Tibial nerve (tissue), 4 donors: ENCODE data around the gene WBP4. TPM values are rescaled to one million over a fixed set of nuclear protein-coding genes. Genes with fewer than 3 reads are reported as not detected.

Experiments
- DNase-seq, 2 donors: peaks; one replicate each; pipeline ENCODE4 v3.0.0-alpha.2; 2019; ENCODE audit warnings: low spot score in 2 of 2
- H3K27ac ChIP-seq, 4 donors: fragments of 200-600 bp; sonication (generic) in 3 of 4; one replicate each; pipeline ENCODE4 v1.5.1; 2017 to 2019; ENCODE audit warnings: mild to moderate bottlenecking in 1 of 4
- H3K27me3 ChIP-seq, 2 donors: fragments of 200-600 bp; sonication (generic) in 1 of 2; one replicate each; pipeline versions ENCODE4 v1.5.1 to v1.6.0; 2017 to 2019
- H3K36me3 ChIP-seq, 3 donors: fragments of 200-600 bp; sonication (generic); one replicate each; pipeline ENCODE4 v1.5.1; 2018 to 2019
- H3K4me1 ChIP-seq, 4 donors: fragments of 200-600 bp; sonication (generic) in 3 of 4; one replicate each; pipeline ENCODE4 v1.5.1; 2017 to 2019
- H3K4me3 ChIP-seq, 4 donors: fragments of 200-600 bp; sonication (generic) in 3 of 4; one replicate each; pipeline ENCODE4 v1.5.1; 2017 to 2019; ENCODE audit warnings: mild to moderate bottlenecking in 1 of 4, moderate library complexity in 1 of 4
- H3K9me3 ChIP-seq, 4 donors: fragments of 200-600 bp; sonication (generic) in 3 of 4; one replicate each; pipeline ENCODE4 v1.5.1; 2017 to 2019
- CTCF ChIP-seq, 5 experiments: fragments of 200-600 bp in 3 of 5; fragments of 450-650 bp in 2 of 5; sonication (generic) in 3 of 5; IDR thresholded peaks; one replicate each; pipeline ENCODE4 v1.5.1; 2016 to 2019; ENCODE audit warnings: antibody characterized with exemption in 5 of 5, mild to moderate bottlenecking in 3 of 5, moderate library complexity in 2 of 5
- EP300 ChIP-seq, 2 donors: sonication (generic); formaldehyde crosslinking; IDR thresholded peaks; one replicate each; pipeline ENCODE4 v1.6.1; 2017; ENCODE audit warnings: antibody characterized with exemption in 2 of 2, mild to moderate bottlenecking in 1 of 2
- POLR2A ChIP-seq, 2 donors: fragments of 450-650 bp; IDR thresholded peaks; one replicate each; pipeline ENCODE4 v1.6.1; 2017; ENCODE audit warnings: antibody characterized with exemption in 2 of 2, mild to moderate bottlenecking in 2 of 2, moderate library complexity in 2 of 2
- WGBS, 2 donors: methylation state at CpG; one replicate each; pipeline ENCODE4 v1.1.5; 2018; 5-methylcytosine and 5-hydroxymethylcytosine counted together
- total RNA-seq, 4 donors: library from RNA; depleted of rRNA; stranded (reverse); fragments of >200 nt; gene quantifications; one replicate each; pipeline ENCODE4 v1.1.0, GENCODE V29; 2016

The WBP4 gene
- total RNA-seq, 4 donors from 2014 or later: 10.2 to 27.1 (median 15.5) TPM

DNA sequence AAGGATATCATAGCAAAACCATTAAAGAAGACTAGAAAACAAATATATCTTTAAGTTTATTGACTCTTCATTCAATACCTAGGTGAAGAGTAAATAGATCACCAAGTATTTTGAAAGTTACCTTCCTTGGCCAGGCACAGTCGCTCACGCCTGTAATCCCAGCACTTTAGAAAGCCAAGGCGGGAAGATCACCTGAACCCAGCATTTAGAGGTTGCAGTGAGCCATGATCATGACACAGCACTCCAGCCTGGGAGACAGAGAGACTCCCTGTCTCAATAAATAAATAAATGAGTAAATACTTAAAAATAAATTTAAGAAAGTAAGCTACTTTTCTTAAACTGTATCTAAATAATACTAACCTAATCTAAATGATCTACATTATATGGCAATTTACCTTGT, 8.9 kb upstream of the WBP4 start:
- Histone ChIP-seq H3K27me3 (no peaks in the 10 kb centered on the region), H3K27ac (peak overlapping the region in 2 of 4 donors; percentile 11 to 55), H3K36me3 (peaks cover 0 to 11% (median 0%) of the 10 kb centered on the region in 3 donors), H3K4me1 (peaks cover 0 to 85% (median 22%) of the 10 kb centered on the region in 4 donors), H3K9me3 (no peaks in the 10 kb centered on the region), H3K4me3 (no peak overlapping the region)
- no peak for TF ChIP-seq POLR2A (IDR thresholded peaks at IDR 0.05)
- TF ChIP-seq CTCF (IDR thresholded peaks at IDR 0.05): no peak
- TF ChIP-seq EP300 (IDR thresholded peaks at IDR 0.05): no peak
- no peak for DNase-seq
- 97 to 98% methylated on average over 3 of the region's 3 CpGs for WGBS, 2 donors

DNA sequence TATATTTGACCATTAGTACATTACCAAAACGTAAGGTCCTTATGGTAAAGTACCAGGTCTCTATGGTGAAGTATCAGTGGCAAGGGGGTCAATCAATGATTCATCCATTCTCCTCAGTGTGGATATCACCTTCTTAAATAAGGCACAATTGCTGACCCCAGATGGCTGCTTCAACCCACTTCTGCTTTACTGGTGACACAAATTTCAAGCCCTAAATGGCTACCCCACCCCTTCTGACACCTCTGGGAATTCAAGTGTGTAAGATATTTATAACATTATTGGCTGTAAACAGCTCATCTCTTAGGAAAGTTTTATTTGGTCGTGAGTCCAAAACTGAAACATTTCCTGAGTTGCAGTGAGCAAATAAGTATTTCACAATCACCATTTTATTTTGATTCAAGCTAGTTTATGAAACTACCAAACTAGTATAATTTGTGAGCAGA, 7.9 kb upstream of the WBP4 start:
- DNase-seq: peak in 1 of 2 donors; percentile 49
- Histone ChIP-seq H3K27me3 (no peaks in the 10 kb centered on the region), H3K9me3 (no peaks in the 10 kb centered on the region), H3K4me3 (no peak overlapping the region), H3K27ac (peak overlapping the region in 3 of 4 donors; percentile 29 to 73 (median 55)), H3K4me1 (peaks cover 0 to 95% (median 32%) of the 10 kb centered on the region in 4 donors), H3K36me3 (peaks cover 0 to 1% (median 0%) of the 10 kb centered on the region in 3 donors)
- WGBS, 2 donors: 46 to 59% methylated on average over 2 of the region's 2 CpGs
- no peak for TF ChIP-seq CTCF (IDR thresholded peaks at IDR 0.05)
- TF ChIP-seq EP300 (IDR thresholded peaks at IDR 0.05): peak in 1 of 2 donors; percentile 59
- no peak for TF ChIP-seq POLR2A (IDR thresholded peaks at IDR 0.05)

- DNase-seq: peak in 1 of 2 donors; percentile 69
- TF ChIP-seq POLR2A (IDR thresholded peaks at IDR 0.05) (no peak), CTCF (IDR thresholded peaks at IDR 0.05) (peak in 3 of 5 experiments; percentile 37 to 47 (median 45)), EP300 (IDR thresholded peaks at IDR 0.05) (no peak)
- no peak overlapping the region for H3K4me3 ChIP-seq
- H3K27ac ChIP-seq: peak overlapping the region in 3 of 4 donors; percentile 0 to 73 (median 55)
- H3K9me3 ChIP-seq: no peaks in the 10 kb centered on the region
- no peaks in the 10 kb centered on the region for H3K36me3 ChIP-seq
- H3K27me3 ChIP-seq: no peaks in the 10 kb centered on the region
- WGBS, 2 donors: 51 to 57% methylated on average over 9 of the region's 9 CpGs
- H3K4me1 ChIP-seq: peaks cover 0 to 95% (median 36%) of the 10 kb centered on the region in 4 donors
Measured at GRCh38 chr13:41054212-41054877, 7.0 kb upstream of the WBP4 start.

DNA sequence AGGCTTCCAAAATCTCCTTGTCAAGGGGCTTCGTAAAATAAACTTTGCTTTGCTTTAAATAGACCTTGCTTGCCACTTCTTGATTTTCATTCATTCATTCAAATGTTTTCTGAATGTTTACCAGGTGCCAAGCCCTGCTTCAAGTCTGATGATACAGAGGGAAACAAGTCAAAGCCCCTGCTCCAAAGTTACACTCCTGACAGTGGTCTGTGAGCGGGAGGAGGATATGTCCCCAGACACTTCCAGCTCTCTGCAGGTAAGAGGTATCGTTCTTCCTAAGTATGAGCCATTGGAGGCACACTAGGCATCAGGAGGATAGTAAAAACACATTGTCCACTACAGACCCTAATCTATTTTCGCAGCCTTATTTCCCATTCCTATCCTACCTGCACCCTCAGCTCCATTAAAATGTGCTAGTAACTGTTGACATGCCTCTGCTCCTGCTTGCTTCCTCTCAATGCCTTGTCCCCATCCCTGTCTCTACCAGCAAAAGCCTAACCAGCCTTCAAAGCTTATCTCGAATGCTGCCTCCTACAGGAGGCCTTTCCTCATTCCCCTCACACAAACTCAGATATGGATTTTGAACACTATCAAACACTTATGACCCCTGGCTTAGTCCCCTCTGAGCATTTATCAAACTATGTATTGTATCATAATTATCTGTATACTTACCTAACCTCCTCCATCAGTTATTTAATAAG, 6.2 kb upstream of the WBP4 start:
- peak overlapping the region in 2 of 4 donors; percentile 33 to 73 for H3K27ac ChIP-seq
- WGBS, 2 donors: 86 to 88% methylated on average over 5 of the region's 5 CpGs
- H3K36me3 ChIP-seq: no peaks in the 10 kb centered on the region
- TF ChIP-seq CTCF (IDR thresholded peaks at IDR 0.05): no peak
- no peak for TF ChIP-seq EP300 (IDR thresholded peaks at IDR 0.05)
- H3K9me3 ChIP-seq: no peaks in the 10 kb centered on the region
- no peak for DNase-seq
- H3K27me3 ChIP-seq: no peaks in the 10 kb centered on the region
- H3K4me3 ChIP-seq: no peak overlapping the region
- peaks cover 0 to 88% (median 36%) of the 10 kb centered on the region in 4 donors for H3K4me1 ChIP-seq

DNA sequence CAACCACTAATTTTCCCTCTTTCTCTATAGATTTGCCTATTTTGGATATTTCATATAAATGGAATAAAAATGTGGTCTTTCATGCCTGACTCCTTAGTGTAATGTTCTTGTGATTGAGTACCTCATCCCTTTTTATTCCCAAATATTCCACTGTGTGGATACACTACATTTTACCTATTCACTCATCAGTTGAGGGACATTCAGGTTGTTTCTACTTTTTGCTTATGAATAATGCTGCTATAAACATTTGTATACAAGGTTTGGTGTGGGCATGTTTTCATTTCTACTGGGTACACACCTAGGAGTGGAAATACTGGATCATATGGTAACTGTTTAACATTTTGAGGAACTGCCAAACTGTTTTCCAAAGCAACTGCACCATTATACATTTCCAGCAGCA, 5.1 kb upstream of the WBP4 start:
- Histone ChIP-seq H3K4me1 (peaks cover 0 to 76% (median 36%) of the 10 kb centered on the region in 4 donors), H3K4me3 (no peak overlapping the region), H3K9me3 (no peaks in the 10 kb centered on the region), H3K36me3 (no peaks in the 10 kb centered on the region), H3K27me3 (no peaks in the 10 kb centered on the region), H3K27ac (no peak overlapping the region)
- DNase-seq: no peak
- TF ChIP-seq EP300 (IDR thresholded peaks at IDR 0.05) (no peak), POLR2A (IDR thresholded peaks at IDR 0.05) (no peak), CTCF (IDR thresholded peaks at IDR 0.05) (no peak)
